Stimulated activated CD8-positive, alpha-beta memory T cell treated with anti-CD3 and anti-CD28 coated beads, Interleukin-15, amount 100 ng/mL, for 48 hours (primary cell): ENCODE results near the gene HIBCH.
"Not testable (repeated sequence)": the region's sequence is repeated elsewhere in the genome, so short reads cannot be mapped to it uniquely, and the experiment has no call there.

ENCODE experiments used
- DNase-seq, 2 donors: peaks; one replicate each; pipeline ENCODE4 v3.0.0-alpha.2; 2020; ENCODE audit warnings: low read depth in 2 of 2

The HIBCH gene

GRCh38 chr2:190308031-190308430 is 11.6 kb downstream of the HIBCH start:
- no peak for DNase-seq

- DNase-seq, result no peak
Observed at GRCh38 chr2:190304404-190304803, 15.2 kb downstream of the HIBCH start.

- no peak for DNase-seq
Observed at GRCh38 chr2:190303647-190304046, 16.0 kb downstream of the HIBCH start.

GRCh38 chr2:190302052-190302451 is 17.6 kb downstream of the HIBCH start:
- no peak for DNase-seq

DNA sequence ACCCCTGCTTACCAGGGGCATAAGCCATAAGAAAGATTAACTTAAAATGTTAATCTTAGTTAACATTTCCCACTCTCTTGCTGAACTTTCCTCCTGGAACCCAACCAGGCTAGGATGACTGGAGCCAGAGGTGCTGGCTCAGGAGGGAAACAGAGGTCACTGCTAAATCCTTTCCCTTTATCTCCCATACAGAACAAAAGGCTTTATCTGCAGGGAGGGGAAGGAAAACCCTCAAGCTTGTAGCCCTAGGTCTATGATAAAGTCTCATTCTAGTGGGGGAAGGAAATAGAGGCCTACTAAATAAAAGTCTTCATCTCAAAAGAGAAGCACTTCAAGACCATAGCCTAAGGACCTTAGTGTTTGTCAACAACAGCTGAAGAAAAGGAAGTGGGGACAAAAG is 18.6 kb downstream of the HIBCH start:
- DNase-seq, result no peak

GRCh38 chr2:190297880-190298279 is 21.7 kb downstream of the HIBCH start:
- not testable (repeated sequence) for DNase-seq

- DNase-seq, result no peak
Observed at GRCh38 chr2:190283783-190284182, 35.8 kb downstream of the HIBCH start.

GRCh38 chr2:190280565-190281350 is 38.9 kb downstream of the HIBCH start:
- DNase-seq, result no peak

- not testable (repeated sequence) for DNase-seq
Observed at GRCh38 chr2:190279256-190280134, 40.1 kb downstream of the HIBCH start.

DNA sequence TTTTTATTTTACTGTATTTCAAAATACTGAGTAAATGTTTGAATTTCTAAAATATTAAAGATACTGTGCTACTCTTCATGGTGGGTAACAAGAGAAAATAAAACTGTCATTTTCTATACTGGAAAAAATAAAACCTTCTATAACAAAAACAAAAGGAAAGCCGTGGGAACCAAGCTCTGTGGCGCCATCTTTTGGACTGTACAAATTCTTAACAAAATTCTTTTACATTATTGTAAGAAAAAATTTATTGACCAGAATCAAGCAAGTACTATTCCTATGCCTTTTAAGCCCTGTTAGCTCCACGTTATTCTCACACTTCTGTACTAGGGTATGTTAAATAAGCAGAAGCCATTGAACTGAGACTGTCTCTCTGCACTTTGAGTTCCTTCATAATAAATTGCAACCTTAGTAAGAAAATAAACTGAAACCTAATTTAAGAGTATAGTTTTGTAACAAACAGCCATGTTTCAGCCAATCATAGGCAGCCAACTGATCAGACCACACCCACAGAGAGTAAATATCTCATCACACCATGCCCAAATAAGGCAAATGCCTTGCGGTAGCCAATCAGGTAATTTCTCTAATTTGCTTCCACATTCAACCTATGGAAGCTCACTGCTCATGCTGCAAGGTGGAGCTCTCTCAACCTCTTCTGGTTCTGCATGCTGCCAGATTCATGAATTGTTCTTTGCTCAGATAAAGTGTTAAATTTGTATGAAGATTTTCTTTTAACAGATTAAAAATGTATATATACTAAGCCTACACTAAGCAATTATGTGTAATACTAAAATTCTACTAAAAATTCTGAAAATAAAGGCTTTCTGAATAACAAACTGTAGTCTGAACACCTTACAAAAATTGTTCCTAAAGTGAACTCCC is 42.2 kb downstream of the HIBCH start:
- no peak for DNase-seq

- DNase-seq, result no peak
Observed at GRCh38 chr2:190272457-190272842, 47.2 kb downstream of the HIBCH start.

DNA sequence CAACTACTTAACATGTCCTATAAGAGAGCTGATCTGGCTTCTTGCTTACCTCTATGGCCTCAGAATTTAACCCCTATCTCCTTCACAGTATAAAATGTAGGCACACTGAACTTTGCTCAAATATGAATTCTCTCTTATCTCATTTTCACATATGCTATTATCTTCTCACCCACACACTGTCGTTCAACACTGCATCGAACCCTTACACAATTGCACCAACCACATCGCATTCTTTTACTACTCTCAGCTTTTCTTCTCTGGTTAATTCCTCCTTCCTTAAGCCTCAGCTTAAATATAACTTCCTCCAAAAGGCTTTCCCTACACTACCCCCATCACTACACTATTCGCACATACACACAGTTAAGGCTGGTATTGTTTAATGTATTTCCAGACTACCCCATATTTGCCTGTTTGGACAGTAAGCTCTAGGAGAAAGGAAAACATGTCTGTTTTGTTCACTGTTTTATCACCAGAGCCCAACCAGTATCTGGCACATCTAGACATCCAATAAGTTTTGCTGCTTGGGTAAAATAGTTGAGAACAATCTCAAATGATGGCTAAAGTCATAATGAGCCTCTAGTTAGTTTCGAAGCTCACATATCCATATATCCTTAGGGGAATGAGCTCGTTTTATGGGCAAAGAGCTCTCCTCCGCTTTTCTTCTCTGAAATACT is 47.7 kb downstream of the HIBCH start:
- no peak for DNase-seq

GRCh38 chr2:190270298-190270697 is 49.3 kb downstream of the HIBCH start:
- no peak for DNase-seq

DNA sequence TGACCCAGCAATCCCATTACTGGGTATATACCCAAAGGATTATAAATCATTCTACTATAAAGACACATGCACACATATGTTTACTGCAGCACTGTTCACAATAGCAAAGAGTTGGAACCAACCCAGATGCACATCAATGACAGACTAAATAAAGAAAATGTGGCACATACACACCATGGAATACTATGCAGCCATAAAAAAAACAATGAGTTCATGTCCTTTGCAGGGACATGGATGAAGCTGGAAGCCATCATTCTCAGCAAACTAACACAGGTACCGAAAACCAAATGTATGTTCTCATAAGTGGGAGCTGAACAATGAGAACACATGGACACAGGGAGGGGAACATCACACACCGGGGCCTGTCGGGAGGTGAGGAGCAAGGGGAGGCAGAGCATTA is 49.9 kb downstream of the HIBCH start:
- DNase-seq, result not testable (repeated sequence)

DNA sequence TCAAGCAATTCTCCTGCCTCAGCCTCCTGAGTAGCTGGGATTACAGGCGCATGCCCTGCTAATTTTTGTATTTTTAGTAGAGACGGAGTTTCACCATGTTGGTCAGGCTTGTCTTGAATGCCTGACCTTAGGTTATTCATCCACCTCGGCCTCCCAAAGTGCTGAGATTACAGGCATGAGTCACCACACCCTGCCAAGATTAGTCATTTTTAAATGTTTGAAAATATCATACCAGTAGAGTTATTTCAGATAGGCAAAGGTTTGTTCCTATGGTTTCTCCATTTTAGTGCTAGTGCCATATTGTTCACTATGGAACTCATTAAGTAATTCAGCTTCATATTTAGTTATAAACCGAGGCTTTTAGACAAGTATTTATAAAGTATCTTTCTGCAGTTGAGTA is 52.3 kb downstream of the HIBCH start:
- no peak for DNase-seq

DNA sequence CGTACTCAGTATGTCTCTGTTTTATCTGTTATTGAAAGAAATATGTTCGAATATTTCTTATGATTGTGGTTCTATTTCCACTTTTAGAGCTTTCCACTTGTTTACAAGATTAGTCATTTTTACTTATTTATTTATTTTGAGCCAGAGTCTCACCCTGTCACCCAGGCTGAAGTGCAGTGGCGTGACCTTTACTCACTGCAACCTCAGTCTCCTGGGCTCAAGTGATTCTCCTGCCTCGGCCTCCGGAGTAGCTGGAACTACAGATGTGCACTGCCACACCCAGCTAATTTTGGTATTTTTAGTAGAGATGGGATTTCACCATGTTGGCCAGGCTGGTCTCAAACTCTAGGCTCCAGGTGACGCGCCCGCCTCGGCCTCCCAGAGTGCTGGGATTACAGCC is 53.3 kb downstream of the HIBCH start:
- no peak for DNase-seq

- no peak for DNase-seq
Observed at GRCh38 chr2:190261851-190262250, 57.8 kb downstream of the HIBCH start.

DNA sequence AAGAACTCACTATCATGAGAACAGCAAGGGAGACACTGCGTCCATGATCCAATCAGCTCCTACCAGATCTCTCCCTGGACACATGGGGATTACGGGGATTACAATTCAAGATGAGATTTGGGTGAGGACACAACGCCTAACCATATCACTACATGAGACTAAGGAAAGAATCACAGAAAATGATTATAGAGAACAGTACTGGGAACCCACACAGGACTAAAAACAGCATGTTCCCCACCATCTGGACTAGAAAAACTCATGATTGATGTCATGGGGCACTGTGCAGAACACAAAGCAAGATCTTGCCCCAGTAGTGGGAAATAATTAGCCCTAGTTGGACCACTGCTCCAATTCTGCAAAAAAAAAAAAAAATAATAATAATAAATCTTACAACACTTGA is 63.5 kb downstream of the HIBCH start:
- DNase-seq, result no peak

- DNase-seq, result no peak
Observed at GRCh38 chr2:190255676-190256075, 64.0 kb downstream of the HIBCH start.

DNA sequence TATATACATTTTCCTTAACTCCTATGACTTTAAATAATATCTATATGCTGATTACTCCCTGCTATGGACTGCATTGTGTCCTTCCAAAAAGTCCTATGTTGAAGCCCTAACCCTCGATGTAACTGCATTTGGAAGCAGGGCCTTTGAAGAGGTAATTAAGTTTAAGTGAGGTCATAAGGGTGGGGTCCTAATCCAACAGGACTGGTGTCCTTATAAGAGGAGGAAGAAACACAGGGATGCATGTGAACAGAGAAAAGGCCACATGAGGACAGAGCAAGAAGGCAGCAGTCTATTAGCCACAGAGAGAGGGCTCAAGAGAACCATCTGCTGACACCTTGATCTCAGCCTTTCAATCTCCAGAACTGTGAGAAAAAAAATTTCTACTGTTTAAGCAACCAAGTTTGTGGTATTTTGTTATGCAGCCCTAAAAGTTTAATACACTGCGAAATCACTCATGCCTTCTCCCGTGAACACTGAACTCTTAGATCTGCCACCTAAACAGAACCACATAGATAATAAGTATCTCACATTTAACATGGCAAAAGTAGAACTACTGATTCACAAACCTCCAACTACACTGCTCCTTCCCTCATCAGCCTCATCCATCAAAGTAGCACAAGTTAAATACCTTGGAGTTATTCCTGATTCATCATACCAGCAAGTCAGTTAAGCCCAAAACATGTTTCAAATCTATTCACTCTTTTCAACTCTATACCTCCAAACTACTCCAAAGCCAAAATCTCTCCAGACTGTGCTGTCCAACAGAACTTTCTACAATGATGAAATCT is 65.4 kb downstream of the HIBCH start:
- no peak for DNase-seq

DNA sequence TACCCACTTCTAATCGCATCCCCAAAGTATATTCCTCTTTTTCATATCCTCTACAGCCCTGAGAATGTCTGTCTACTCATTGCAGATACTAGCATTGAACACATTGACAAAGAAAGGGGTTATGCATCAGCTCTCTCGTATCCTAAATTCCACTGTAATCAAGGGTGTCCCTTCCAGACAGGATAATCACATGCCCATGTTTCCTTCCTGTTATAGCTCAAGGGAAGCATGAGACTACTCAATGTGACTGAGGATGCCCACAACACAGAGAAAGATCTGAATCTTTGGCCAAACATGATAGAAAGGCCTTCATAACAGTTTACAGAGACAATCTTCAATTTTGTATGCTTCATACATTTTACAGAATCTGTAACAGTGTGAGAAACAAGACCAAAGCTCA is 69.2 kb downstream of the HIBCH start:
- DNase-seq, result no peak
